T follicular helper cell (primary cell): ENCODE results near the gene TRIM10.
A peak's percentile ranks its signal among the peaks of the same experiment; 100 is the strongest.
"Not testable (repeated sequence)": the region's sequence is repeated elsewhere in the genome, so short reads cannot be mapped to it uniquely, and the experiment has no call there.

Experiments
- DNase-seq: peaks from one replicate; pipeline ENCODE4 v3.0.0-alpha.2; 2020; ENCODE audit warnings: low read depth

TRIM10 gene

DNA sequence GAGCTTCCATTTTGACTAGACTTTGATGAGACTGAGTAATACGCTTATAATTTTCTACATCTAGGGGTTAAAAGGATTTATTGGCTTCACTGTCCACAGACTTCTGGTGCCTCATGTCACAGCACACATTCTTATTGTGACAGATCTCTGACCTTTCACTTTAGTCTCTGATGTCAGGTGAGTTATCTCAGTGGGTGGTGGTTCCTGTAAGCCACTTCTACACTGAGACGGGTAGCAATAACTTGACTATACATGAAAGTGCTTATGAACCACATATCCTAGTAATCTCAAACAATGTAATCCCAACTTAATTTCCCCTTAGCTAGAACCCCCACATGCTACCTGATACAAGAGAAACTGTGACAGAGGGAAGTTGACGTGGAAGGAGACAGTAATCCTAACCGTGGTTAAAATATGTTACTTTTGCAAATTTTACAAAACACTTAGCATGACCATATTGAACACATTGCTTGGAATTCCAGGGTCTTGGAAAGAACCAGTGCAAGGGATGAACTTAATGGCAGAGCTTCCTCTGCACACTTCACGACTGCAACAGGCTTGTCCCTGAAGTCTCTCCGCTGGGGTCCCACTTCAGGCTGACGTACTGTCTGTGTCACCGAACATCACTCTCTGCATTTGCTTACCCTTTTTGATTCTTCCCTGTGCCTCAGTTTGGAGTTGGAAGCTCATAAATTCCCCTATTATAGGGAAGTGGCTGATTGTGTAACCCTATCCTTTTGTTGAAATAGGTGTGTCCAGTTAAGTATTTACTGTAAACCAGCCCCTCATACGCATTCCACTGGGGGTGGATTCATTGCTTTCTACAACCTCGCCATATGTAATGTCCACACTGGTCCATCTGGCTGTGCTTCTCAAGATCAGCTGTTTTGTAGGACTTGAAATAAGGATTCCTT, 31.5 kb downstream of the TRIM10 start:
- no peak for DNase-seq

- no peak for DNase-seq
These were observed 33.5 kb downstream of the TRIM10 start for GRCh38 chr6:30127238-30128093.

GRCh38 chr6:30122515-30122914, 38.5 kb downstream of the TRIM10 start:
- DNase-seq, result no peak

GRCh38 chr6:30121446-30122366, 39.3 kb downstream of the TRIM10 start:
- DNase-seq, result no peak

DNA sequence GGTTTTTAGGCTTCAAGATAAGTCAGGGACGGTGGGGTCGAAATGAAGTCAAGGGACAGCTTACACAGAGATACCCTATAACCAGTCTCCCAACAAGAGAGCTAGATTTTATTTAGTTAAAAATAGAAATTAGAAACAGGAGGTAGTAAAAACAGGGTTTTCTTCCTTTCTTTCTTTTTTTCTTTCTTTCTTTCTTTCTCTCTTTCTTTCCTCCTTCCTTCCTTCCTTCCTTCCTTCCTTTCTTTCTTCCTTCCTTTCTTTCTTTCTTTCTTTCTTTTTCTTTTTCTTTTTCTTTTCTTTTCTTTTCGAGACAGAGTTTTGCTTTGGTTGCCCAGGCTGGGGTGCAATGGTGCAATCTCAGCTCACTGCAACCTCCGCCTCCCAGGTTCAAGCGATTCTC, 42.3 kb downstream of the TRIM10 start:
- not testable (repeated sequence) for DNase-seq

- no peak for DNase-seq
These were observed 44.3 kb downstream of the TRIM10 start for GRCh38 chr6:30116724-30117123.

DNA sequence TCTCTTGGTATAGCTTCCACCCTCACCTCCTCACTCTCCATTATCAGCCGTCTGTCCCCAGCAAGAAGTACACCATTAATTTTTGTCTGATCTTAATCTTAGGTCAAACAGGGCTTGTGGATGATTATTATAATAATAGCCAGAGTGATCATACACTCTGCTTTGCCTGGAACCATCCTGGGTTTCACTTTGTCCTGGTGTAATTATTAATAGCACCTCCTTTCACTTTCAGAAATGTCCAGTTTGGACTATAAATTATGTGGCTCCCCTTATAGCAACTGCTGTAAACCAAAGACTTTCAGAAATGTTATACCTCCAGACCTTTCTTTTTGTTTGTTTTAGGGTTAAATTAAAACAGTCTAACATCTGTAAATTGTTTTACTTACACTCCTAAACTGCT, 47.2 kb downstream of the TRIM10 start:
- DNase-seq, result no peak

DNA sequence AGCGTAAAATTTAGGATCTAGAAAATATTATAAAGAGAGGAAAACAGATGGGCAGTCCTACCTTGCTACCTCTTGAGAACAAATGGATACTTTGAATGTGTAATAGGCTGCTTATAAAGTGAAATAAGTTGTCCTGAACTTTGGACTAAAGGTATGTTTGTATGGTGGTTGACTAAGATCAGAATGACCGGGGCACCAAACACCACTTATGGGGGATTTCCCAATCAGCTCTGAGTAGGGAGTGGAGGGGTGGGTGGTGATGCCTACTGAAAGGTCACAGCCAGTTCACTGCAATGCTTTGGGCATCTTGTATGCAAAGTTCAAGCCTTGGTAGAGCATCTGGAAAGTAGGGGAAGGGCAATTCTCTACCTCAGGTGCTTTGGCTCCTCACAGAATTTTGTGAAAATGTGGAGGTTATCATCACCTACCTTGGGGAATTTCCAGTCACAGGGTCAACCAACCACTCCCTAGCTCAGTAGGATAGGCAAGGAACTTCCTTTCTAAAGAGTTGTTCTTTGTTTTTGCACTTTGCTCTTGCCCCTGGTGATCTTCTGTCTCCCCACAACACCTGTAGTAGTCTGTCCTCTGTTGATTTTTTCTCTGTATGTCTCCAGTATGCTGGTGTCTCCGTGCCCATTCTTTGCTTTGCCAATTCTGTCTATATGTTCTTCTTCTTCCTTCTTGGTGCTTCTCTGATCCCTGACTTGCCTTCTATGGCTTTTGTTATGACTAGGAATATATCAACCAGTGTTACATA, 47.8 kb downstream of the TRIM10 start, which contains the start of gene TRIM31:
Gene TRIM31 (minus strand): TSS at position 88 of the 757 bp plus-strand sequence. CDS start 285 bp downstream, outside the sequence.
- DNase-seq, result no peak

GRCh38 chr6:30112402-30112994, 48.5 kb downstream of the TRIM10 start:
- no peak for DNase-seq

DNA sequence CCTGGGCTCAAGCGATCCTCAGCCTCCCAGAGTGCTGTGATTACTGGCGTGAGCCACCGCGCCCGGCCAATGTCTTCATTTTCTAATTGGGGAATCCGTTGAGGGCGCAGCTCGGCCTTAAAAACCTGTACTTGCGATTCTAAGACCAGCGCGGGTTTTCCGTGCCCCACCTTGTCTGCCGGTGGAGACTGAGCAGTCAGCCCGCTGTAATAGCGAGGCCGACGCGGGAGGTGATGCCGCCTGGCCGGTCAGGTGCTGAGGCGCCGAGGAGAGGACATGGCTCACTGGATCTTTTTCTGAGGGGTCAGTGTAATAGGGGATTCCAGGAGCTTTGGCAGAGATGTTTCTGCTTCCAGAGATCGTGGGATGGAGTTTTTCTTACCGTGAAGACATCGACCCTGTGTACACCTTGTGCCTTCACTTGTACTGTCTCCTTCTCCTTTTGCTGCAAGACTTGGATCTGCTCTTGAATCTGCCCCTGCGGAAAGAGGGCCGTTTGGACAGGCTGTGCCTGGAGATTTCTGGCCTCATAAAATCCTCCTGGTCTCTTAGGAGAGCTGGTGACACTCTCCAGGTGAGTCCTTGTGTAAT, 49.6 kb downstream of the TRIM10 start:
- DNase-seq, result no peak

DNA sequence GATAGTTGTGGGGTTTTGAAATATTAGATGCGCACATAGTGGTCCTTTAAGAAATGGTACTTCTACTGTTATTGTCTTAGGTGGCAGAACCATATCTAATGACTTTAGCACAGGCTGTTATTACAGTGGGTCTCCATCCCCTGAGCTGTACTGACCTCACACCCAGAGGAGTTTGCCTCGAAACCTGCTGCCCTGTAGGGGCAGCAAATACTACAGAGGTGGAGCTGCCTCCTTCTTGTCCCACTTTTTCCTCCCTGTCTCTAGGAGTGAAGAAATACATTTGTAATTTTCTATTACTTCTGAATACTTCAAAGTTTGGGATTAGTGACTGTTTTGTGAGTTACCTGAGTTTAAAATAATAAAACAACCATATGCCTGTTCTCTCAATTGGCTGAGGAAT, 56.4 kb downstream of the TRIM10 start:
- DNase-seq, result no peak

GRCh38 chr6:30103872-30104179, 57.2 kb downstream of the TRIM10 start:
- DNase-seq, result no peak

DNA sequence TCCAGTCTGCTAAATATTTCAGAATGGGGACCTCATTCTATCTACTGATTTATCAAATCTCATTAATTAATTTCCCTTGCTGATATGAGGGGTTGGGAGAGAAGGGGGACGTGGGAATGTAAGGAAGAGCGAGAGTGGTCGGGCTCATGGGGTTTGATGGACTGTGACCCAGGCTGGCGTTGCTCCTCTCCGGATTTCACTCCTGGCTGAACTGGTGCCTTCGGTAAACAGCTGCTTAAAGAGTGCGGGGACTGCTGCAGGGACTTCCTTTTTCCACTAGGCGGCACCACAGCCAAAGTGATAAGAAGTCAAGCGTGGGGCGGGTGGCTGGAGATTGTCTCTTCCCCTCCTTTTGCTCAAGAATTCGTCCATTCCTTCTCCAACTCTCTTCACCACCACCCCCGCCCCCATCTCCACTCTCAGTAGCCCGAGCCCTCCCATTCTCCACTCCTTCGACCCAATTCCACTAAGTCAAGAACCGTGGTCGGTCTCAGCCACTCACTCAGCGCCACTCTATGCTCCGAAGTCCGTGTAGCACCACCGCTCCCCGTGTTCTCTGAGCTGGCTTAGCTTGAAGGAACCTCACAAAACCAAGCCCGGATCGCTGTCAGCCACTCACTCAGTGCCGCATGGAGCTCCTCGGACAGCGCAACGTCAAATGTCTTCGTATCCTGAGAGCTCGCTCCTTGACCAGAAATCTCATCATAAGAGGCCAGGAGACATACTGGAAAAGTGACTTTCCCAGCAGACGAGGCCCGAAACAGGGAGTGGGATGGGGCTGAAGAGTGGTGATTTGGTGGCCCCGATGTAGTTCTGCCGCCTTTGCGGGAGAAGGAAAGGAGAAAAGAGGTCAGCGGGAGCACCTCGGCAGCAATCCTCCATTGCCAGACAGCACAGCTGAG, 57.8 kb downstream of the TRIM10 start:
- peak; percentile 73 for DNase-seq

- DNase-seq, result no peak
These were observed 58.5 kb downstream of the TRIM10 start for GRCh38 chr6:30102414-30102969.
